ENCODE results near the gene TRIOBP. TPM values are rescaled to one million over a fixed set of nuclear protein-coding genes. Genes with fewer than 3 reads are reported as not detected.
A peak's percentile ranks its signal among the peaks of the same experiment; 100 is the strongest.

The TRIOBP gene
- total and polyA plus RNA-seq, 2 of the 13 experiments (the other 11 are each of a cell fraction or from before 2014, with no cell fraction given), result 6.1 to 15.4 TPM

DNA sequence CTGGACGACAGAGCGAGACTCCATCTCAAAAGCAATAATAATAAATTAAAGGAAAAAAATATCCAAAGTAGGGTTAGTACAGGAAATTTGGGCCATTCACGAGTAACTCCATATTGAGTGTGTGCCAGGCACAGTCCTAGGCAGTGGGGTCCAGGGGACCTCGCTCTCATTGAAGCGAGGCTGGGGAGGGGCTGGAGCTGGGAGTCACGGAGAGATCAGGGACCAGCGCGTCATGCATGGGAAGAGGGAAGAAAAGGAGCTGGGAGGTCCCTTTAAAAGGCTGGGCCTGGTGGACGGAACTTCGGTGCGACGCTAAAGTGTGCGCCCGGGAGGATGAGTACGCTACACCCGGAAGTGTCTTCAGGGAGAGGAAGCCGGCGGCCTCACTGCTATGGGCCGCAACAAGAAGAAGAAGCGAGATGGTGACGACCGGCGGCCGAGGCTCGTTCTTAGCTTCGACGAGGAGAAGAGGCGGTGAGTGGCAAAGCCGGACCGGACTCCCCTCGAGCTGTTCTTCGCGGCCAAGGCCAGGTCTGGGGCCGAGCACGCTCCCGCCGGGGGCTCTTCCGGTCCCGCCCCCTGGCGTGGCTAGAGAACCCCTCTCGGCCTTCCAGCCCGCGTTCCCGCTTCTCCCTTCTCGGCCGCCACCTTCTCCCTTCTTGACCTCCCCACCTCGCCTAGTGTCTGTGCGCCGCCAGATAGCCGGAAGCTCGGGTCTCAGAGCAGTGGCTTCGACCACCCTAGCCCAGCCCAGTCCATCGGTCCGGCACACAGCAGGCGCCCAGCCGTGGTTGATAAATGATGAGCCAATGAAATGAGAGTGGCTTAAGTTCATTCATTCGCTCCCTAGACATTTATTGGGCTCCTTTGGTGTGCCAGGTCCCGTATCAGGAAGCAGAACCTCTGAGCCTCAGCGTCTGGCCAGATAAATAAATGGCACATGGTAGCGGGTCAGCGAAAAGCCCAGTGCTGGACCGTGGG, 10.6 kb upstream of the TRIOBP start, which contains the start of gene NOL12 (continued):
- no peak for TF ChIP-seq HNRNPK (IDR thresholded peaks at IDR 0.05; ENCODE audit: low read depth, low read length, poor library complexity, severe bottlenecking)
- TF ChIP-seq ZNF577 (CRISPR knock-in tag; IDR thresholded peaks at IDR 0.05; ENCODE audit: borderline replicate concordance, low read depth), result no peak
- TF ChIP-seq SIN3A (IDR thresholded peaks at IDR 0.05; ENCODE audit: borderline replicate concordance, low read depth, low read length), result peak; percentile 90
- peak; percentile 66; the same call in 1 of the 2 replicates for TF ChIP-seq ZNF605 (CRISPR knock-in tag; IDR thresholded peaks at IDR 0.05)
- no peak; the same call in 1 of the 2 replicates for TF ChIP-seq ZNF614 (CRISPR knock-in tag; IDR thresholded peaks at IDR 0.05; ENCODE audit: borderline replicate concordance)
- TF ChIP-seq, protein P1, sequence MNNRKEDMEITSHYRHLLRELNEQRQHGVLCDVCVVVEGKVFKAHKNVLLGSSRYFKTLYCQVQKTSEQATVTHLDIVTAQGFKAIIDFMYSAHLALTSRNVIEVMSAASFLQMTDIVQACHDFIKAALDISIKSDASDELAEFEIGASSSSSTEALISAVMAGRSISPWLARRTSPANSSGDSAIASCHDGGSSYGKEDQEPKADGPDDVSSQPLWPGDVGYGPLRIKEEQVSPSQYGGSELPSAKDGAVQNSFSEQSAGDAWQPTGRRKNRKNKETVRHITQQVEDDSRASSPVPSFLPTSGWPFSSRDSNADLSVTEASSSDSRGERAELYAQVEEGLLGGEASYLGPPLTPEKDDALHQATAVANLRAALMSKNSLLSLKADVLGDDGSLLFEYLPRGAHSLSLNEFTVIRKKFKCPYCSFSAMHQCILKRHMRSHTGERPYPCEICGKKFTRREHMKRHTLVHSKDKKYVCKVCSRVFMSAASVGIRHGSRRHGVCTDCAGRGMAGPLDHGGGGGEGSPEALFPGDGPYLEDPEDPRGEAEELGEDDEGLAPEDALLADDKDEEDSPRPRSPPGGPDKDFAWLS (CRISPR knock-in tag; IDR thresholded peaks at IDR 0.05; ENCODE audit: borderline replicate concordance), result no peak
- no peak for TF ChIP-seq ZSCAN30 (CRISPR knock-in tag; IDR thresholded peaks at IDR 0.05)
- TF ChIP-seq ZC3H13 (CRISPR knock-in tag; IDR thresholded peaks at IDR 0.05), result no peak
- TF ChIP-seq ZNF335 (CRISPR knock-in tag; IDR thresholded peaks at IDR 0.05), result peak; percentile 66; the same call in 1 of the 2 replicates
- TF ChIP-seq NFKBIZ (CRISPR knock-in tag; IDR thresholded peaks at IDR 0.05), result no peak
- peak; percentile 66 for TF ChIP-seq FOSL2 (CRISPR knock-in tag; IDR thresholded peaks at IDR 0.05)
- TF ChIP-seq, protein P2, sequence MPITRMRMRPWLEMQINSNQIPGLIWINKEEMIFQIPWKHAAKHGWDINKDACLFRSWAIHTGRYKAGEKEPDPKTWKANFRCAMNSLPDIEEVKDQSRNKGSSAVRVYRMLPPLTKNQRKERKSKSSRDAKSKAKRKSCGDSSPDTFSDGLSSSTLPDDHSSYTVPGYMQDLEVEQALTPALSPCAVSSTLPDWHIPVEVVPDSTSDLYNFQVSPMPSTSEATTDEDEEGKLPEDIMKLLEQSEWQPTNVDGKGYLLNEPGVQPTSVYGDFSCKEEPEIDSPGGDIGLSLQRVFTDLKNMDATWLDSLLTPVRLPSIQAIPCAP (CRISPR knock-in tag; IDR thresholded peaks at IDR 0.05; ENCODE audit: low read depth), result no peak
- peak; percentile 10; the same call in 1 of the 2 replicates for TF ChIP-seq NFYB (CRISPR knock-in tag; IDR thresholded peaks at IDR 0.05)
- no peak for TF ChIP-seq NPAS2 (CRISPR knock-in tag; IDR thresholded peaks at IDR 0.05; ENCODE audit: borderline replicate concordance)
- no peak for TF ChIP-seq SRSF4 (IDR thresholded peaks at IDR 0.05; ENCODE audit: low read depth, low read length, poor library complexity, severe bottlenecking)
- TF ChIP-seq, protein P3, sequence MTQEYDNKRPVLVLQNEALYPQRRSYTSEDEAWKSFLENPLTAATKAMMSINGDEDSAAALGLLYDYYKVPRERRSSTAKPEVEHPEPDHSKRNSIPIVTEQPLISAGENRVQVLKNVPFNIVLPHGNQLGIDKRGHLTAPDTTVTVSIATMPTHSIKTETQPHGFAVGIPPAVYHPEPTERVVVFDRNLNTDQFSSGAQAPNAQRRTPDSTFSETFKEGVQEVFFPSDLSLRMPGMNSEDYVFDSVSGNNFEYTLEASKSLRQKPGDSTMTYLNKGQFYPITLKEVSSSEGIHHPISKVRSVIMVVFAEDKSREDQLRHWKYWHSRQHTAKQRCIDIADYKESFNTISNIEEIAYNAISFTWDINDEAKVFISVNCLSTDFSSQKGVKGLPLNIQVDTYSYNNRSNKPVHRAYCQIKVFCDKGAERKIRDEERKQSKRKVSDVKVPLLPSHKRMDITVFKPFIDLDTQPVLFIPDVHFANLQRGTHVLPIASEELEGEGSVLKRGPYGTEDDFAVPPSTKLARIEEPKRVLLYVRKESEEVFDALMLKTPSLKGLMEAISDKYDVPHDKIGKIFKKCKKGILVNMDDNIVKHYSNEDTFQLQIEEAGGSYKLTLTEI (CRISPR knock-in tag; conservative IDR thresholded peaks at IDR 0.05), result no peak
- TF ChIP-seq, protein P4, sequence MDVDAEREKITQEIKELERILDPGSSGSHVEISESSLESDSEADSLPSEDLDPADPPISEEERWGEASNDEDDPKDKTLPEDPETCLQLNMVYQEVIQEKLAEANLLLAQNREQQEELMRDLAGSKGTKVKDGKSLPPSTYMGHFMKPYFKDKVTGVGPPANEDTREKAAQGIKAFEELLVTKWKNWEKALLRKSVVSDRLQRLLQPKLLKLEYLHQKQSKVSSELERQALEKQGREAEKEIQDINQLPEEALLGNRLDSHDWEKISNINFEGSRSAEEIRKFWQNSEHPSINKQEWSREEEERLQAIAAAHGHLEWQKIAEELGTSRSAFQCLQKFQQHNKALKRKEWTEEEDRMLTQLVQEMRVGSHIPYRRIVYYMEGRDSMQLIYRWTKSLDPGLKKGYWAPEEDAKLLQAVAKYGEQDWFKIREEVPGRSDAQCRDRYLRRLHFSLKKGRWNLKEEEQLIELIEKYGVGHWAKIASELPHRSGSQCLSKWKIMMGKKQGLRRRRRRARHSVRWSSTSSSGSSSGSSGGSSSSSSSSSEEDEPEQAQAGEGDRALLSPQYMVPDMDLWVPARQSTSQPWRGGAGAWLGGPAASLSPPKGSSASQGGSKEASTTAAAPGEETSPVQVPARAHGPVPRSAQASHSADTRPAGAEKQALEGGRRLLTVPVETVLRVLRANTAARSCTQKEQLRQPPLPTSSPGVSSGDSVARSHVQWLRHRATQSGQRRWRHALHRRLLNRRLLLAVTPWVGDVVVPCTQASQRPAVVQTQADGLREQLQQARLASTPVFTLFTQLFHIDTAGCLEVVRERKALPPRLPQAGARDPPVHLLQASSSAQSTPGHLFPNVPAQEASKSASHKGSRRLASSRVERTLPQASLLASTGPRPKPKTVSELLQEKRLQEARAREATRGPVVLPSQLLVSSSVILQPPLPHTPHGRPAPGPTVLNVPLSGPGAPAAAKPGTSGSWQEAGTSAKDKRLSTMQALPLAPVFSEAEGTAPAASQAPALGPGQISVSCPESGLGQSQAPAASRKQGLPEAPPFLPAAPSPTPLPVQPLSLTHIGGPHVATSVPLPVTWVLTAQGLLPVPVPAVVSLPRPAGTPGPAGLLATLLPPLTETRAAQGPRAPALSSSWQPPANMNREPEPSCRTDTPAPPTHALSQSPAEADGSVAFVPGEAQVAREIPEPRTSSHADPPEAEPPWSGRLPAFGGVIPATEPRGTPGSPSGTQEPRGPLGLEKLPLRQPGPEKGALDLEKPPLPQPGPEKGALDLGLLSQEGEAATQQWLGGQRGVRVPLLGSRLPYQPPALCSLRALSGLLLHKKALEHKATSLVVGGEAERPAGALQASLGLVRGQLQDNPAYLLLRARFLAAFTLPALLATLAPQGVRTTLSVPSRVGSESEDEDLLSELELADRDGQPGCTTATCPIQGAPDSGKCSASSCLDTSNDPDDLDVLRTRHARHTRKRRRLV (CRISPR knock-in tag; IDR thresholded peaks at IDR 0.05), result peak; percentile 69; the same call in 1 of the 2 replicates
- TF ChIP-seq ZBTB8A (CRISPR knock-in tag; IDR thresholded peaks at IDR 0.05; ENCODE audit: borderline replicate concordance, low read depth), result no peak
